Transverse colon (tissue), 4 donors: ENCODE results near the gene SLC39A7. TPM values are rescaled to one million over a fixed set of nuclear protein-coding genes. Genes with fewer than 3 reads are reported as not detected.

Source experiments
- DNase-seq: peaks from one replicate; pipeline ENCODE4 v3.0.0-alpha.2; 2019
- H3K27ac ChIP-seq, 4 donors: fragments of 200-600 bp; sonication (generic); 2 replicates each; pipeline ENCODE4 v1.5.1; 2016 to 2018; ENCODE audit warnings: inconsistent platforms in 4 of 4
- H3K27me3 ChIP-seq: fragments of 200-600 bp; sonication (generic); 2 replicates; pipeline ENCODE4 v1.5.1; 2017; ENCODE audit warnings: inconsistent platforms
- H3K36me3 ChIP-seq, 4 donors: fragments of 200-600 bp; sonication (generic); 2 replicates each; pipeline ENCODE4 v1.5.1; 2017 to 2019; ENCODE audit warnings: inconsistent platforms in 4 of 4
- H3K4me1 ChIP-seq, 4 donors: fragments of 200-600 bp; sonication (generic); 2 replicates each; pipeline ENCODE4 v1.5.1; 2017 to 2020; ENCODE audit warnings: inconsistent platforms in 4 of 4
- H3K4me3 ChIP-seq, 4 donors: fragments of 200-600 bp; sonication (generic); 1 replicate in 1 of 4; 2 replicates in 3 of 4; pipeline versions ENCODE4 v1.5.1 to v1.6.1; 2017 to 2019; ENCODE audit warnings: inconsistent platforms in 4 of 4
- H3K9me3 ChIP-seq, 2 donors: fragments of 200-600 bp; sonication (generic); 2 replicates each; pipeline ENCODE4 v1.5.1; 2017 to 2019; ENCODE audit warnings: inconsistent platforms in 2 of 2
- EP300 ChIP-seq: sonication (generic); formaldehyde crosslinking; IDR thresholded peaks from one replicate; pipeline ENCODE4 v1.6.1; 2017; ENCODE audit warnings: antibody characterized with exemption, low read depth
- POLR2A ChIP-seq: fragments of 450-650 bp; IDR thresholded peaks from one replicate; pipeline ENCODE4 v1.6.1; 2016; ENCODE audit warnings: antibody characterized with exemption, mild to moderate bottlenecking, moderate library complexity
- POLR2AphosphoS5 ChIP-seq, 3 donors: sonication (generic); formaldehyde crosslinking; IDR thresholded peaks; one replicate each; pipeline ENCODE4 v1.6.1; 2016; ENCODE audit warnings: antibody characterized with exemption in 3 of 3
- WGBS, 2 donors: methylation state at CpG; one replicate each; pipeline ENCODE4 v1.1.5; 2018; ENCODE audit warnings: low coverage in 1 of 2; 5-methylcytosine and 5-hydroxymethylcytosine counted together
- in situ Hi-C, 4 donors: fragments of 200-750 bp; cut with MboI; loops; one replicate each; pipeline versions ENCODE4 v1.15.0 to v1.15.1; 2017; ENCODE audit warnings: low sequenced_read_pairs in 3 of 4, low pct_ligation_motif_present in 1 of 4, low pct_unique_long_range_greater_than_20kb in 1 of 4
- intact Hi-C: fragments of 100-400 bp; cut with DNase I; formaldehyde crosslinking; loops from one replicate; pipeline ENCODE4 v1.15.1; 2023; ENCODE audit warnings: low total_unique reads
- total RNA-seq, 4 donors: library from RNA; depleted of rRNA; stranded (reverse); fragments of >200 nt; gene quantifications; one replicate each; pipeline ENCODE4 v1.1.0, GENCODE V29; 2016
- TF ChIP-seq, protein P1 (sequence below), 5 experiments: fragments of 200-600 bp in 3 of 5; fragments of 450-650 bp in 2 of 5; sonication (generic) in 3 of 5; IDR thresholded peaks; 1 replicate in 2 of 5; 2 replicates in 3 of 5; pipeline ENCODE4 v1.5.1; 2016 to 2017; ENCODE audit warnings: antibody characterized with exemption in 5 of 5, inconsistent platforms in 3 of 5, mild to moderate bottlenecking in 2 of 5, moderate library complexity in 1 of 5

SLC39A7 gene
- total RNA-seq, 4 donors from 2014 or later: 38.2 to 99.9 (median 60.5) TPM

DNA sequence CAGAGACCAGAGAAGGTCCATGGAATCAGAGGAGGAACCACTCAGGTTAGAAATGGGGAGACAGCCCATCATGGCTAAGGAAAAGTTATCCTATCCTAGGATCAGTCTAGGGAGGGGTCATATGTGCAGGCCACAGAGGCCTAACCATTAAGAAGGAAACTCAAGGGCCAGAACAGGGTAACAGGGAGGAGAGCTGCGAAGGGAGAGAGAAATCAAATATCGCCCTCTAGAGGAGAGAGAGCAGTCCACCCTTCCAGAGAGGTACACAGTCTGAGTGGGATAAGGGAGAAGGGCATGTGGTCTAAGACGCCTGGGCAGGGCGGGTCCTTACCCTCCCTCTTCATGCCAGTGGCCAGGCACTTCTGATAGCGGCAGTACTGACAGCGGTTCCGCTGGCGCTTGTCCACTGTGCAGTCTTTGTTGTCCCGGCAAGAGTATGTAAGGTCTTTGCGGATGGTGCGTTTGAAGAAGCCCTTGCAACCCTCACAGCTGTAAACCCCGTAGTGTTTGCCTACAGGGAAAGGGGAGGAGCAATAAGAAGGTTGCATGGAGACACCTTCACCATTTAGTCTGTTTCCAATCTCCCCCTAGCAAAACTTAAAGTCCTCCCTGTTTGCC, 3.1 kb upstream of the SLC39A7 start:
- intact Hi-C loops: no loop called here
- Histone ChIP-seq H3K36me3 (peaks cover 0 to 20% (median 9%) of the 10 kb centered on the region in 4 donors), H3K27me3 (peaks cover 6% of the 10 kb centered on the region), H3K4me1 (peaks cover 30 to 49% (median 39%) of the 10 kb centered on the region in 4 donors), H3K4me3 (no peak overlapping the region), H3K9me3 (no peaks in the 10 kb centered on the region), H3K27ac (peak overlapping the region in 2 of 4 donors; percentile 6 to 11)
- in situ Hi-C loops: no loop called here
- TF ChIP-seq POLR2A: no peak
- TF ChIP-seq, protein P1, sequence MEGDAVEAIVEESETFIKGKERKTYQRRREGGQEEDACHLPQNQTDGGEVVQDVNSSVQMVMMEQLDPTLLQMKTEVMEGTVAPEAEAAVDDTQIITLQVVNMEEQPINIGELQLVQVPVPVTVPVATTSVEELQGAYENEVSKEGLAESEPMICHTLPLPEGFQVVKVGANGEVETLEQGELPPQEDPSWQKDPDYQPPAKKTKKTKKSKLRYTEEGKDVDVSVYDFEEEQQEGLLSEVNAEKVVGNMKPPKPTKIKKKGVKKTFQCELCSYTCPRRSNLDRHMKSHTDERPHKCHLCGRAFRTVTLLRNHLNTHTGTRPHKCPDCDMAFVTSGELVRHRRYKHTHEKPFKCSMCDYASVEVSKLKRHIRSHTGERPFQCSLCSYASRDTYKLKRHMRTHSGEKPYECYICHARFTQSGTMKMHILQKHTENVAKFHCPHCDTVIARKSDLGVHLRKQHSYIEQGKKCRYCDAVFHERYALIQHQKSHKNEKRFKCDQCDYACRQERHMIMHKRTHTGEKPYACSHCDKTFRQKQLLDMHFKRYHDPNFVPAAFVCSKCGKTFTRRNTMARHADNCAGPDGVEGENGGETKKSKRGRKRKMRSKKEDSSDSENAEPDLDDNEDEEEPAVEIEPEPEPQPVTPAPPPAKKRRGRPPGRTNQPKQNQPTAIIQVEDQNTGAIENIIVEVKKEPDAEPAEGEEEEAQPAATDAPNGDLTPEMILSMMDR (IDR thresholded peaks at IDR 0.05): peak; percentile 58 to 71 (median 62)
- WGBS, 2 donors: 16% methylated on average over 12 of the region's 12 CpGs; no CpG with 5 or more reads in 1 of the 2 donors
- DNase-seq: peak; percentile 37

DNA sequence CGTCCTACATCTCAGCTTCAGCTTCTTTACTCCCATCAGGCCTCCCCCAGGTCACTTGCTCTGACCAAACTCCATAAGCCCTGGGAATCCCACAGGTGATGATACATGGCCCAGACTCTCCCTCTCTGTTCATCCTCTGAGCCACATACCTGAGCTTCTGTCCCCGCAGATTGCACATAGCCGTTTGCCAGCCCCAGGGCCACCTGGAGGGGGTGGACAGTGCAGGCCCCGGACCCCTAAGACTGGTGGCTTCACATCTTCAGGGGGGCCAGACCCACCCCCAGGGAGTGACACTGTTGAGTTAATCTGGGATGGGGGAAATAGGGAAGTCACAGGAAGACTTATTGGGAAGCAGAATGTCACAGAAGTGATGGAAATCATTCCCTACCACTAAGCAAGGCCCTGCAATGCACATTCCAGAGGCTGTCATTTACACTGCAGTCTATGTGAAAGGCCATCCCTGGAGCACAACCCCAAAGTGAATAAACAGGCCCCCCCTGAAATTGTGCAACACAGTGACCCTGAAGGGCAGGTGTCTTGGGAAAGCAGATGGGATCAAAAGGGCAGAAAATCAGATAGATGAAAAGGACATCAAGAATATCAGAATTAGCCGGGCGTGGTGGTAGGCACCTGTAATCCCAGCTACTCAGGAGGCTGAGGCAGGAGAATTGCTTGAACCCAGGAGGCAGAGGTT, 2.4 kb upstream of the SLC39A7 start:
- intact Hi-C loops: no loop called here

DNA sequence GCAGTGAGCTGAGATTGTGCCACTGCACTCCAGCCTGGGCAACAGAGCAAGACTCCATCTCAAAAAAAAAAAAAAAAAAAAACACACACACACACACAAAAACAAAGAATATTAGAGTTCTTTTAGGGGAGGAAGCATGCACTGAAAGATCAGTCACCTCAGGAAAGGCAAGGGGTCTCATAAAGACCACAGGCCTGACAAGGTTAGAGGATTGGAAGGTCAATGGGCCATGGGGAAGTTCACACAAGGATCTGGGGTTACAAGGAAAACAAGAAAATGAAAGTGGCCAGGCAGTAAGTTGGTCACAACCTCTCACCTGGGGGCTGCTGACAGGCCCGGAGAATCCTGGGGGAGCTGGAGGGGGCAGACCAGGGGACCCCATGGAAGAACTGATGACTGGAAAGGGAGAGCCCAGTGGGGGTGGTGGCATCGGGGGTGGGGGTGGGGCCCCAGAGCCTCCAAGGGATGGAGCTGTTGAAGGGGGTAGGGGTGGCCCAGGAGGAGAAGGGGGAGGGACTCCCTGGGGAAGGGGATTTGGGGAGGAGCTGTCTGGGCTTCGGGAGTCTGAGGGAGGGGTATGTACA, 1.7 kb upstream of the SLC39A7 start:
- in situ Hi-C loops: no loop called here

More for the DNA sequence above, 2.4 kb upstream of the SLC39A7 start:
- H3K4me1 ChIP-seq: peaks cover 27 to 48% (median 36%) of the 10 kb centered on the region in 4 donors
- H3K27ac ChIP-seq: peak overlapping the region in 2 of 4 donors; percentile 6 to 11
- H3K27me3 ChIP-seq: no peaks in the 10 kb centered on the region
- TF ChIP-seq POLR2A (no peak), EP300 (no peak), POLR2AphosphoS5 (IDR thresholded peaks at IDR 0.05) (no peak)
- TF ChIP-seq, protein P1 (IDR thresholded peaks at IDR 0.05): no peak
- 58 to 67% methylated on average over 2 to 6 of the region's 6 CpGs for WGBS, 2 donors
- DNase-seq: no peak
- H3K4me3 ChIP-seq: no peak overlapping the region
- in situ Hi-C loops: no loop called here
- H3K36me3 ChIP-seq: peaks cover 0 to 23% (median 10%) of the 10 kb centered on the region in 4 donors
- no peaks in the 10 kb centered on the region for H3K9me3 ChIP-seq

More for the DNA sequence above, 1.7 kb upstream of the SLC39A7 start:
- WGBS, 2 donors: 0 to 27% methylated on average over 1 to 3 of the region's 3 CpGs
- H3K36me3 ChIP-seq: peaks cover 0 to 24% (median 11%) of the 10 kb centered on the region in 4 donors
- intact Hi-C loops: no loop called here
- peak overlapping the region; percentile 92 to 98 (median 95) for H3K27ac ChIP-seq
- H3K4me1 ChIP-seq: peaks cover 27 to 51% (median 37%) of the 10 kb centered on the region in 4 donors
- TF ChIP-seq, protein P1 (IDR thresholded peaks at IDR 0.05): no peak
- TF ChIP-seq POLR2A (no peak), POLR2AphosphoS5 (IDR thresholded peaks at IDR 0.05) (no peak), EP300 (no peak)
- no peaks in the 10 kb centered on the region for H3K27me3 ChIP-seq
- peak overlapping the region in 3 of 4 donors; percentile 76 to 84 (median 84) for H3K4me3 ChIP-seq
- no peak for DNase-seq
- H3K9me3 ChIP-seq: no peaks in the 10 kb centered on the region
